OCI-M2 (cell line): ENCODE results near the gene ZSWIM6.

ENCODE experiments used
- DNase-seq: peaks from one replicate; lab custom pipeline; 2025; ENCODE audit not compliant: unreplicated experiment; lab: John Stamatoyannopoulos, UW

The ZSWIM6 gene

DNA sequence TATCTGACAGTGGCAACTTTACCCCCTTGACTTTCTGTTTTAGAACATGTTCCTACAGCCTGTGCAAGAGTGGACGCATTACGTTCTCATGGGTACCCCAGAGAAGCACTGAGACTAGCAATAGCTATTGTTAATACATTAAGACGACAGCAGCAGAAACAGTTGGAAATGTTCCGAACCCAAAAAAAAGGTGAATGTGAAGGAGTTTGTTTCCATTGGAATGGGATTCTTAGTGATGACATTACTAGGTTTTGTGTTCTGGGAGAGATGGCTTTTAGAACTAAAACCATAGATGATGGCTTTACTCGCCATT lies 194.1 kb downstream of the ZSWIM6 start:
- DNase-seq = no peak

DNA sequence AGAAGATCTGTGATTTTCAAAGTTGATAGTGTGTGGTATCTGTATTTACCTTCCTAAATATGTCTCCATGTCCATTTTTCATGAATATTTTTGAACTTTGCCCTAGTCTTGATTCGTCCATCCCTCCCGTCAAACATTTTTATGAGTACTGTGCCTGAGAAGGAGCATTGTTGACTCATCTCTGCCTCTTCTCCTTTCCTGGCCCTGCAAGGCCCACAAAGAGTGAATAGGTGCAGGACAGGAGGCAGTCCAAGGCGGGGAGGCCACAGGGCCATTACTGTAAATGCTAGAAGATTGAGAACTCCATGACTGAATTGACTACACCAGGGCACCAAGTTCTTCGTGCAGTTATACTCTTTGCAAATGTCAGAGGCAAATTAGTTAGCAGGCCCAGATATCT lies 200.9 kb downstream of the ZSWIM6 start:
- DNase-seq = no peak

DNA sequence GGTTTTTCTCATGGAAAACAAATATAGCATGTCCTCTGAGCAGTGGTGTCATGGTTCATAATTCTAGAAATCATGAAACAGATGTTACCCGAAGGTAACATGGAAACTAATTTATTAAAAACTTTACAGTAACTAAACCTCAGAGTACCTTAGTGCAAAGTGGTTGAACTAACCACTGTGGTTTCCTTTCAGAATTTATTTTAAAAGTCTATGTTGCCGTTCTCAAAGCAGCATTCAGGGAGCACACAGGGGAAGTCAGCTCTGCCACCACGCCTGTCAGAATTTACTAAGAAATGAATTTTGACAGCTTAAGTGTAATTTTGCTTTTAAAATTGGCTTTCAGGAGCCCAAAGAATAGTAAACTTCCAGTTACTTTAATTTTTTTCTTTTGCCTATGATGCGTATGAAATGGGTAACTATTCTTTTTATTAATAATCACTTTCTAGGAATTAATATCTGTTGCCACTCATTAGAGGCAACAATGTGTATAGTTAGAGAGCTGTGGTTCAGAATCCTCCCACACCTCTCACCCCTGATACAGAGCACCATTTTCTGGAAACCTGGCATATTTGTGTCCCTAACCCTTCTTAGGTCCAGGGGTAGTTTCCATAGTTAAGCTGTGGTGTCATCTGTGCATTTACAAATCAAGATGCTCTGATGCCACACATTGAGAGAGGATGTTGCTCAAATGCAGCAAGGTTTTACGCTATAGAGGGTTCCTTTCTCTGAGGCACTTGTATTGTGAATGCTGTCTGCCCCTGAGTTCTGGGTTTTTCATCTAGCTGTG lies 202.6 kb downstream of the ZSWIM6 start:
- no peak for DNase-seq

DNA sequence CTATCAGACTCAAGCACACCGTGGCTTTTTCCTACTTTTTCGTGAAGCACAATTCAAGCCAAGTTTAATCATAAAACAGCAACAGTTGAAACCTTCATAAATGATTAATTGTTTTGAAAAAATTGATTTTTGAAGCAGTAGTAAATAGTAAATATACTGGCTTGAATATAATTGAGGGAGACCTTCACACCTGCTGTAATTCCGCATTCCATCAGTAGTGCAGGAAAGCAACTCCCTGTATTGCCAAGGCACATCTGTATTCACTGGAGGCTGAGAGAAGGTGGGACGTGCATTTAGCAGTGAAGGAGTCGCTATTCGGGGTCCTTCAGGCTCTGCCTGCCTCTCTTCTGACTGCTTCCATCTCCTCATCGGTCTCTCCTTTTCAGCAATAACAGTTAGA lies 203.8 kb downstream of the ZSWIM6 start:
- DNase-seq = no peak

DNA sequence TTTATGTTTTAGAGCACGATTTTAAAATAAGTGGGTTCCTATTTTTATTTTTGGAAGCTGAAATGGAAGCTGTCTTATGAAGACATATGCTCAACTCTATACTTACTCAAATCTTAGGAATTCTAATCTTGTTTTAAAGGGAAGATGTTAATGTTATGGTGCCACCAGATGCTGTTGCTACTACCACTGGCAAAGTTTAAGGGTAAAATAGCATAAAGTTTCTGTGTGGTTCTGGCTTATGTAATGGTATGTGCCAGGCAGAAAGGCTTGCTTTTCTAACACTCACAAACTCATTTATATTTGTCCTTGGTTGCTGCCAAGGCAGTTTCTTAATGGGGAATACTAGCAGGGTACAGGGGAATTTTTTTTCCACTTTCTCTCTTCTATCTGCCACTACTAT lies 204.9 kb downstream of the ZSWIM6 start:
- no peak for DNase-seq

DNA sequence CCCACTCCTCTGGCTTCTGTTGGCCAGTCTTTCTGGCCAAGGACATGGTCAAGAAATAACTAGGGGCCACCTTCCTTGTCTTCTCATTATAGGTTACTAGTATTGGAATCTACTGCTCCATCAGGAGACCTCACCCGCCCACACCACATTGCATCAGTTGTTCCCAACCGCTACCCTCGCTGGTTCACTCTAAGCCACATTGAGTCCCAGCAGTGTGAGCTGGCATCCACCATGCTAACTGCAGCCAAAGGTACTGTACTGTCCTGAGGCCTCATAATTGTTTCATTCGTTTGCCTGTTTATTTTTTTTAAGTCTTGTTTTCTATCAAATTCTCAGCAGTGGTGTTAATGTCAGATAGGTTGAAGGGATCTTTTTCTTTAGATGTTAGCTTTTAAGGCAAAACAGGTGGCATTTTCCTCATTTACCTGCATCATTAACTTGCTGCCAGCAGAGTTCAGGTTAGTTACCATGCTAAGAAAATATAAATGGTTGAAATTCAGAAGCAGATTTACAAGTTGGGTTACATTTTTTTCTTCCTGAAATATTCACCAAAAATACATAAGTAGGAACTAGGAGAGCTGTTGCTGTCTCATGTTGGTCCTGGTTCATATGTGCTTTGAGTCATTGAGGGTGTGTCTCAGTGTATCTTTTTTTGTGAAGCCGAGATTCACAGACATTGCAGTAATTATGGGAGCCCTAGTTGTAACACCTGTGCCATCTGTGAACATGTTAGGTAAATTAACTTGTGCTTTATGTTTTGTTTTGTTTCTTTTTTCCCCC lies 206.9 kb downstream of the ZSWIM6 start:
- DNase-seq = no peak

DNA sequence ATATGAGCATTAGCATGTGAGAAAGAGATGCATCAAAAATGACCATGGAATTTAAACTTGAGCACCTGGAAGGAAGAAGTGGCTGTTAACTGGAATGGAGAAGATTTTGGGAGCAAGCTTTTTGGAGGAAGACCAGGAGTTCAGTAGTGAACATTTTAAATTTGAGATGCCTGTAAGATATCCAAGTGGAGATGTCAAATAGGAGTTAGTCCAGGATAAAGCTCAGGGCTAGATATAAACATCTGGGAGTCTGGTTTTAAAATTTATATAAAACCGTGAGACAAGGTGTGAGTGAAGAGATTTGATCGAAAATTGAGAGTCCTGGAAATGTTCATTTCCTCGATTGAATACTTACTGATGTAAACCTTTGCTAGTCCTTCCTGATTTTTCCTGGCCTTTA lies 217.5 kb downstream of the ZSWIM6 start:
- no peak for DNase-seq

DNA sequence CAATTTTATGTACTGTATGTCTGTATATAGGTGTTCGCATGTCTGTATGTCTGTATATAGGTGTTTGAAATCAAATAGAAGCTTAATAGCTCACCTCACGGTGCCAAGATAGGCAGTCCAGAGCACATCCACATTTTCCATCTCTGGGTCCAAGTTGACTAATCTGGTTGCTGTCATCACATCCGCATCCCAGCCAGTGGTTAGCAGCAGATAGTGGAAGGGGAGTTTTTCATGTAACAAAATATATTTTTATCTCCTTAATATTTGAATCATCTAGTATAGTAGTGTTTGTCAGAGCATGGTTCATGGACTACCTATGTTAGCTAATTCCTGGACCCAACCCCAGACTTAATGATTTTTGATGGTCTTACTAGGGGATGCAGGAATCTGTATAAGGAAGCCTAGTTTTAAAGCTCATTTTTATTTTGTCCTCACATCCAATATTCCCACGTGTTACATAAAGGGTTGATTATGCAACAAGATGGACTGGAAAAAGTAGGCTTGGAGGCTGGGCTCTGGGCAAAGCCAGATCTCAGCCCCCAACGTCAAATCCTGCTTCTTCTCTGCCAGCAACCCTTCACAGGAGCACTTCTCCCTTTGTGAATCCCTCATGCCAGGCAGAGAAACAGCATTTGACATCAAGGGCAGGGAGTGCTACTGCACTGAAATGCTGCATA lies 219.7 kb downstream of the ZSWIM6 start:
- DNase-seq = no peak

DNA sequence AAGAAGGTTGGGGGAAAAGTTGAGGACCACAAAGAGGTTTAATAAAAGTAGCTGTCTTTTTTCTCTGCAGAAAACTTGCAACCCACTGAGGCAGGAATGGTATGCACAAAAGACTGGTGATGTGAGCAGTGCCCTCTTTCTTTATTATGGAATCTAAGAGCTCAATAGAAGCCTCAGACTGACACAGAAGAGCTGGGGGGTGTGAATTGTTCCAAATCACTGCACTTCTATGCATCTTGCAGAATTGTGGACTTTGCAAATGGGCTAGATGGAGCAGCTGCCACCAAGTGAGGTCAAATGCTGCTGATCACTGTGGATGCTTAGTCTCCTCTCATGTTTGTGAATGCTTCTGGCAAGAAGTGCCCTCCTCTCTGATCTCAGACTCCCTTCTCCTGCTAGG lies 227.1 kb downstream of the ZSWIM6 start:
- no peak for DNase-seq

DNA sequence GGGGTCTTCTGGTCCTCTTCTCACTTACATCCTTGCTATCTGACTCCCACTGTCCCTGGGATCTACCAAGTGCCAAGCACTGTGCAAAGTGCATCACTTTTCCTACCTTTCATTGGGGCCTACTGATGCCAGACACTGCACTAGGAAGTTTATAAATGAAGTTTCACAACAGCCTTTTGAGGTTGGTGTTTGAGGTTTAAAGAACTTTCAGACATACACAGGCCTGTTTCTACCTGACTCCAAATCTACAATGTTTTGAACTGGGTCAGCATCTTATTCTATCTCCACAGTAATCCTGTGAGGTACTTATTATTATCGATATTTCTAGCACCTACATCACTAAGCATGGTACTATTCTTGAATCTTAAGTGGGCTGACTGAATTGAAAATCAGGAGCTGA lies 227.7 kb downstream of the ZSWIM6 start:
- no peak for DNase-seq

DNA sequence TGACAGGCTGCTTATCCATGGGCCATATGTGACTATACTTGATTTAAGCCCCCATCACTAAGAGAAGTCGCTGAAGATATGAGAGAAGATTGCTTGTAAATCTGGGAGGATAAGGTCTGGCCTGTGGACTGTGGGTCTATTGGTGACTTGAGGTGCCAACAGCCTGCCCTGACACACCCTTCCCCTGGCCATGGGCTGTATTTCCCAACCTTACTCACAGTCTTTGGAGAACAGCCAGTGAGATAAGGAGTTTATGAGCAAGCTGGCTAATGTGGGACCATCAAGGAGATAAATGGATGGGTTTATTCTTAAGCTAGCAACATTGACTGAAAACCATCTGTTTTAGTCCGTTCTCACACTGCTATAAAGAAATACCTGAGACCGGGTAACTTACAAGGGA lies 231.3 kb downstream of the ZSWIM6 start:
- no peak for DNase-seq

DNA sequence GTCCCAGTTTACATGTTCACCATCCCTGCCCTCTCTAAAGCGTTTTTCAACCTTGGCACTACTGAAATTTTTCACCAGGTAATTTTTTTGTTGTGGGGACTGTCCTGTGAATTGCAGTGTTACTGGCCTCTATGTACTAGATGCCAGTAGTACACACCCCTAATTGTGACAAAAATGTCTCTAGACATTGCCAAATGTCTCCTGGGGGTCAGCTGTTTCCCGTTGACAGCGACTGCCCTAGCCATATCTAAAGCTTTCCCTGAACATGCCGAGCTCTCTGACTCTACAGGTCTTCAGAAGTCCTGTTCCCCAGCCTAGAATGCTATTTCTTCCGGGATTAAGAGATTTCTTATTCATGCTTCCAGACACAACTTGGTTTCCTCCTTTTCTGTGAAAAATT lies 235.3 kb downstream of the ZSWIM6 start:
- DNase-seq = no peak

DNA sequence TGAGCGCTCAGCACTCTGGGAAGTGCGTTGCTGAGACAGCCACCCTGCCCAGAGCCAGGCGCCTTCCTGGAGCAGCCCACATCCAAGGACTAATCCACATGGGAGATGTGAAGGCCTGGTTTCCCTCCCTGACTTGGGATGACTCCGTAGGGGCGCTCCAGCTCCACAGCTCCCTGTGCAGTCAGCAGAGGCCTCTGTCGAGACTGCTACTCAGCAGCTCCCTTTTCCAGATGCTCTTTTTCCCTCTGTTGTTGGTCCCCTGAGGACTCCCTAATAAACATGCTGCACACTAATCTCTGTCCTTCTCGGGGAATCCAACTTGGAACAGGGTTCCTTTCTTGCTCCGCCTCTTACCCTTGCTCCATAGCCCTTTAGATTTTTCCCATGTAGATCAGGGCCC lies 237.3 kb downstream of the ZSWIM6 start:
- DNase-seq = no peak

DNA sequence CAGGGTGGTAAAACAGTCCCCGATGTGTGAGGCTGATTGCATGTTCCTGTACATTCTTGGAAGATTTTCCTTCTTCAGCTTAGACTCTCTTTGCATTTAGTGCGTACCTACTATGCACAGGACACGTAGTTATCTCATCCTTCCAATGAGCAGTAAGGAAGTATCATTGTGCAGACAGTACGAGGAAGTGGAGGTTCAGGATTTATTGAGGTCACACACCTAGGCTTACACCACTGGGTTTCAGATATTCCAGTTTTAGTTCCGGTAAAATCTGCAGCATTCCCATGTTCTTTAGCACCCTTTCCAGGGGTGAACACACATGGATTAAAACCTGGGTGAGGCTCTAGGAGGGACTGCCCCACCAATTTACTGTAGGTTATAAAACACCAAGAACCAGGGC lies 238.7 kb downstream of the ZSWIM6 start:
- DNase-seq = no peak

DNA sequence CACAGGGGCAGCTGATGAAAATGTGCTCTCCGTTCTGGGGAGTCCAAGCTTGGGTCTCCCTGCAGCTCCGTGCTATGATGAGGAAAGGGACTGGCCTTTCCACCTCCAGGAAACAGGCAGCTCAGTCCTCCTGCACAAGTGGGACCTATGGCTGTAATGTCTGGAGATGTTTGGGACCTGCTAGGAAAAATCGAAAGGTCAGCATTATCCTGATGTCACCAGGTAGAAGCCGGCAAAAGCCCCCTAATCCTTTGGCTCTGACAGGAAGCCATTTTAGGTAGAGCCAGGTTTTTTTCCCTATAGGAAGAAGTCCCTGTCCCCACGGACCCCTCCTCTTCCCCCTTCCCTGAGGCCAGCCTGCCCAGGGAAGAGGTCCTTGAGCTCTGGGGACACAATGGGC lies 240.9 kb downstream of the ZSWIM6 start:
- DNase-seq = no peak

DNA sequence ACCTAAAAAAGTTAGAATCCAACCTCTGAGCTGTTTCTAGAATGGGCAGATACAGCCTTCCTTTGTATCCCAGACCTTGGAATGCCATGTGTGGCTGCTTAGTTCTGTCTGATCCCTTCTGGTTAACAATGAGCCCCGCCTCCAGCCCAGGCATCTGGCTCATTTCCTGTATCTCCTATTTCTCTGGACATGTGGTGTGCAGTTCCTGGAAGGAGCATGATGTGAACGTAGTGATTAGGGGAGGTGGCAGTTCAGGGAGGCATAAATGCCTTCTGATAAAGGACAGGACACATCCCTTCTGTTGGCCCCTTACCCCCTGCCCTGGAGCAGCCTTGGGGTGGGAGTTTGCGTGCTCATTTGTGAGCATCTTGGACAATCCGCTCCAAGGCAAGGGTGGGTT lies 243.0 kb downstream of the ZSWIM6 start:
- DNase-seq = no peak

DNA sequence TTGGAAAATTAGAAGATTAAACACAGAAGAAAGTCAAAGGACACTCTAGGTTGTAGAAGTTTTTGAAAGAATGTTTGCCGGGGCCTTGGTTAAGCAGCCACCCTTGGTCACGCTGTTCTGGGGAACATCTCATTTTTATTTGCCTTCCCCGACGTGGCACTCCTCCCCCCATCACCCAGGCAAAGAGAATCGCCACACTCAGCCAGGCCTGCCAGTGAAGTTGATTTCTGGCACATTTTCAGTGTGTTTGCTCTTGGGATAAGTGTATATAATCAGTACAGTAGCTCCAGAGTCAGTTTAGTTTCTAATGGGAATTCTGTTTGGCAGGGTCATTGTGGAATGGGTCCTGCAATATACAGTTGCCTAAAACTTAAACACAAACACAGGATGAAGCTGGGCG lies 243.5 kb downstream of the ZSWIM6 start:
- no peak for DNase-seq

DNA sequence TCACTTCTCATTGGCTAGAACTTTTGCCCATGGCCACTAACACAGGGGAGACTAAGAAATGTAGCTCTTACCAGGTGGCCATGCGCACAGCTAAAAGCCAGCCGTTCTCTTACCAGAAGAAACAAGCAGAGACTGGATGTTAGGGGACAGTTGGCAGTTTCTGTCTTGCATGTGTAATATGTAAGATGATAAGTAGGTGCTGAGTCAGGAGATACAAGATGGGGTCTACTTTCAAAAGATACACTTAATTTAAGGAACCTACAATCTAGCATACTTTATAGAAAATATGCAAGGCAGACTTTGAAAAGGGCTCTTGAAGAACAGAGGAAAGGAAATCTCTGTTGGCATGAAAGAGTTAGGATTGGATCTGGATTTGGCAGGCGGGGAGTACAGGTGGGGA lies 244.5 kb downstream of the ZSWIM6 start:
- no peak for DNase-seq

DNA sequence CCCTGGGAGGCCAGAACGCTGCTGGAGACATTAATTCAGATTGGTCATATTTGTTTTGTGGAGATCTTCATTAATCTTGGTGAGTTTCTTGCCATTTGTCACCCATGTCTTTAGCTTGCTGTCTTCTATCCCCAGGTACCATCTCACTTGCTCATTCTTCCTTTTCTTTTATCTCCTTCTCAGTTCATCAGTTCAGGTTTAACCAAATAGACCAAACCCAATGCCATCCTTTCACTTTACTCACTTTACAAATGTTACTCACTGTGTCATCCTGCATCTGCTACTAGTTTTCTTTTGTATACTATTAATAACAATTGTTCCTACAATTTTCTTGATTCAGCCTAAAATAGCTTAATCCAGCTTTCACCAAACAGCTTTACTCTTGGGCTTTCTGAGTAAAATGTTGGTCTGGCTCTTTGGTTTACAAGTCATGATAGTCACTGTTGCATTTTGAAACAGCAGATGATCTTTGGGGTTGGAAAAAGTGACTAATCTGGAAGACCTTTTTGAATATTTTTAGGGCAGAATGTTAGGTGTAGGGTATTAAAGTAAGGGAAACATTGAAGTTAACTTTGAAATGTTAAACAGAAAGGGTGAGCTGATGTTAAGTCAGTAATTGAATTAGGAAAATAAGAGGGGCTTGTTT lies 246.9 kb downstream of the ZSWIM6 start:
- no peak for DNase-seq

DNA sequence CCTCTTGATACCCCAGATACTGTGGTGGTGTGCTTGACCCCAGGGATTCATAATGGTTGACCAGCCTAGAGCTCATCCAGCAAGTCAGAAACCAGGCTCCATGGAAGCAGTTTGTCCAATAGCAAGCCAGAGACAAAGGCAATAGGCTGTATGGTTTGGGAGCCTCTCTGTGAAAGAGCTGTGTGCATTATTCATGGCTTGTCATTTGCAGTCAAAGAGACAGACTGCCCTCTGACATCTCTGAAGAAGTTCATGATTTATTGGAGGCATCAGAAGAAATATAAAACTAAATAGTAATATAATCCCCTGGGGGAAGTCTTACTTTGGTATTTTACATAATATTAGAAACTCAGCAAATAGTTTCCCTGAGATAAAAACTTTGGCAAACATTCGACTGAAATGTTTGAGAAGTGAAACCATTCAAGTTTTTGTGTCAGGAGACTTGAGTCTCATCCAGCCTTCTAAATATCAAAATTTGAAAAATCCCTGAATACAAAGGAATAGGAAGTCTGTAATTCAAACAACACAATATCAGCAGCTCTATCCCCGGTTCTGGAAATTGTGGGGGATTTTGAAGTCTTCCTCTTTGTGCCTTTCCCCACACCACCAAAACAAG lies 250.3 kb downstream of the ZSWIM6 start:
- DNase-seq = no peak

DNA sequence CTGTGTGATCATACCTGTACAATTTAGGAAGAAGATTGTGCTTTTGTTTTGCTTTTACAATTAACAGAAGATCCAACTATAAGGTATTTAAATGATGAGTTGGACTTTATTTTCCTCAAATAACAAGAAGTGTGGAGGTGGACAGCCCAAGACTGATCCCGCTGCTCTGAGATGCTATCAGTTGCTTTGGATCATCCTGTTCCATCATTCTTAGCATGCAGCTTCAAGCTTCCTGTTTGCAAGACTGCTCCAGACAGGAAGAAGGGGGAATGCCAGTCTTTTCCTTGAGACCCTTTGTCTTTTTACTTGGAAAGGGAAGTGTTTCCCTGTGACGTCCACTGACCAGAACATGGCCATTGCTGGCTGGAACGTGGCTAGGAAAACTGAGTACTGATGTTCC lies 250.8 kb downstream of the ZSWIM6 start:
- DNase-seq = no peak
